ACHN (cell line): ENCODE measurements around the gene LY6G5C.
"Not testable (repeated sequence)": the region's sequence is repeated elsewhere in the genome, so short reads cannot be mapped to it uniquely, and the experiment has no call there.

Experiments
- DNase-seq: peaks from one replicate; pipeline ENCODE4 v3.0.0-alpha.2; 2015
- in situ Hi-C: cut with HindIII; loops from 2 replicates; pipeline ENCODE4 v1.10.0; 2017; ENCODE audit warnings: low sequenced_read_pairs, low pct_ligation_motif_present, low pct_unique_long_range_greater_than_20kb

LY6G5C gene

GRCh38 chr6:31717499-31718222 is 36.8 kb upstream of the LY6G5C start:
- DNase-seq = no peak

GRCh38 chr6:31715022-31715958 is 34.4 kb upstream of the LY6G5C start, which contains the start of gene LY6G6D:
Gene LY6G6D, plus strand, starts transcription at chr6:31715348. Its CDS starts 8 bp downstream, at chr6:31715356.
- no peak for DNase-seq
- in situ Hi-C loops = no loop called here

More at GRCh38 chr6:31717499-31718222, 36.8 kb upstream of the LY6G5C start:
- in situ Hi-C loops = no loop called here

- in situ Hi-C loops = no loop called here
- DNase-seq = no peak
These were observed 33.3 kb upstream of the LY6G5C start for GRCh38 chr6:31713991-31714684.

GRCh38 chr6:31713465-31713864 is 32.6 kb upstream of the LY6G5C start:
- in situ Hi-C loops = no loop called here
- DNase-seq = no peak

GRCh38 chr6:31712296-31712695 is 31.4 kb upstream of the LY6G5C start:
- in situ Hi-C loops = no loop called here
- DNase-seq = peak; percentile 22

GRCh38 chr6:31711233-31711632 is 30.4 kb upstream of the LY6G5C start:
- no peak for DNase-seq
- in situ Hi-C loops = no loop called here

GRCh38 chr6:31710523-31711219 is 29.8 kb upstream of the LY6G5C start:
- in situ Hi-C loops = no loop called here
- DNase-seq = no peak

- in situ Hi-C loops, DNase-seq: not testable (repeated sequence)
These were observed 28.3 kb upstream of the LY6G5C start for GRCh38 chr6:31709157-31709556.

- in situ Hi-C loops = no loop called here
- DNase-seq = no peak
These were observed 27.4 kb upstream of the LY6G5C start for GRCh38 chr6:31708224-31708623.

GRCh38 chr6:31707701-31708100 is 26.8 kb upstream of the LY6G5C start:
- in situ Hi-C loops = no loop called here
- DNase-seq = no peak

- in situ Hi-C loops = no loop called here
- DNase-seq = no peak
These were observed 25.7 kb upstream of the LY6G5C start, which contains the start of gene LY6G6F for GRCh38 chr6:31706599-31706998. Gene LY6G6F, plus strand, starts transcription at chr6:31706866. Its CDS starts 41 bp downstream, at chr6:31706907.

GRCh38 chr6:31705931-31706330 is 25.1 kb upstream of the LY6G5C start:
- in situ Hi-C loops = no loop called here
- no peak for DNase-seq

GRCh38 chr6:31702819-31703716 is 22.2 kb upstream of the LY6G5C start, which contains the start of gene ABHD16A:
Gene ABHD16A, minus strand, starts transcription at chr6:31703324. Its CDS starts 43 bp downstream, at chr6:31703281.
- peak; percentile 97 for DNase-seq
- in situ Hi-C loops = no loop called here

GRCh38 chr6:31702405-31702818 is 21.5 kb upstream of the LY6G5C start:
- no peak for DNase-seq
- in situ Hi-C loops = no loop called here

- in situ Hi-C loops = no loop called here
- peak; percentile 10 for DNase-seq
These were observed 21.0 kb upstream of the LY6G5C start for GRCh38 chr6:31701666-31702404.

GRCh38 chr6:31700740-31701401 is 20.0 kb upstream of the LY6G5C start:
- DNase-seq = no peak
- in situ Hi-C loops = no loop called here
